ENCODE results near the gene PAPSS2. TPM values are rescaled to one million over a fixed set of nuclear protein-coding genes. Genes with fewer than 3 reads are reported as not detected.
A peak's percentile ranks its signal among the peaks of the same experiment; 100 is the strongest.

Gene PAPSS2
- total and polyA plus RNA-seq, 2 experiments from 2014 or later = 13.2 to 19.6 TPM

DNA sequence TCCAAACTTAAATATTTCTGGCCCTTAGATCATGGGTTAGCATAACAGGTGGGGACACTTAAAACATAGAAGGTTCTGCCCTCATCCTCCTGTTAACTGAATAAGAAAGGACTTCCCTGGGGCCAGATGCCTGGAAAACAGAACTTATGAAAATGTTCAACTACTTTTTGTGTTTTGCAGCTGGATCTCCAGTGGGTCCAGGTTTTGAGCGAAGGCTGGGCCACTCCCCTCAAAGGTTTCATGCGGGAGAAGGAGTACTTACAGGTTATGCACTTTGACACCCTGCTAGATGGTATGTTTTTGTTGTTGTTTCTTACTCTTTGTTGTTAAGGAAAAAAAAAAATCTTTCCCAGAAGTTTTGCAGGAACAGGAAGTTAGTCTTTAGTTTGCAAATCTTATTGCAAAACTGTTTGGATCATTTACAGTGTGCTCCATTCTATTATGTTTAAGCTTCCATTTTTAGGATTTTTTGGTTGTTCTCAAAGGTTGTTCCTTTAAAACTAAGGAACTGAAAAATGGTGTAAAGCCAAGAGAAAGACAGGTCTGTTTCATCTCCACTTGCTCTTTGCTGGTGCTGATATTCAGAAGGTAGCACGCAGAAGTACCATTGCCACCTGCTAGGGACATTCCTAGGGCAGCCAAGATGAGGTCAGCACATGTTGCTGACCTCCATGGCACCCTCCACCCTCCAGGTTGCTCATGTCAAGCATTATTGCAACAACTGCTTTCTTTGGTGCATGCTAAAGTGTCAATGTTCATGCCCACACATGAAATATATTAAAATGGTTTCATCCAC lies 56.1 kb downstream of the PAPSS2 start:
- Histone ChIP-seq H4K20me1 (replicated peaks; ENCODE audit: insufficient read depth) (no peaks in the 10 kb centered on the region), H3K79me2 (replicated peaks; ENCODE audit: insufficient read depth) (no peaks in the 10 kb centered on the region), H3F3A (replicated peaks; ENCODE audit: low read depth) (no peaks in the 10 kb centered on the region; the same call in 1 of the 2 replicates), H3K27ac (ENCODE audit: low read depth) (no peak overlapping the region), H3K27me3 (ENCODE audit: insufficient read depth) (no peaks in the 10 kb centered on the region), H3K9me2 (ENCODE audit: insufficient read depth) (no peaks in the 10 kb centered on the region), H3K4me2 (no peak overlapping the region), H3K4me1 (ENCODE audit: insufficient read depth) (no peaks in the 10 kb centered on the region), H3K36me3 (ENCODE audit: insufficient read depth) (peaks cover 9% of the 10 kb centered on the region; the same call in 1 of the 2 replicates), H3K4me3 (no peak overlapping the region), H2AFZ (no peak overlapping the region)
- DNase-seq (ENCODE audit: low spot score) (no peak), ATAC-seq (no peak)
- H3K9me3 Mint-ChIP-seq = no peaks in the 10 kb centered on the region
- no peak for TF ChIP-seq POLR2AphosphoS5 (IDR thresholded peaks at IDR 0.05; ENCODE audit: low read depth)
- no peak for TF ChIP-seq NANOG (IDR thresholded peaks at IDR 0.05; ENCODE audit: borderline replicate concordance)
- TF ChIP-seq ZNF114 (CRISPR knock-in tag; IDR thresholded peaks at IDR 0.05) = no peak
- no peak for TF ChIP-seq ZNF331 (CRISPR knock-in tag; IDR thresholded peaks at IDR 0.05; ENCODE audit: low read depth)
- TF ChIP-seq, protein P1, sequence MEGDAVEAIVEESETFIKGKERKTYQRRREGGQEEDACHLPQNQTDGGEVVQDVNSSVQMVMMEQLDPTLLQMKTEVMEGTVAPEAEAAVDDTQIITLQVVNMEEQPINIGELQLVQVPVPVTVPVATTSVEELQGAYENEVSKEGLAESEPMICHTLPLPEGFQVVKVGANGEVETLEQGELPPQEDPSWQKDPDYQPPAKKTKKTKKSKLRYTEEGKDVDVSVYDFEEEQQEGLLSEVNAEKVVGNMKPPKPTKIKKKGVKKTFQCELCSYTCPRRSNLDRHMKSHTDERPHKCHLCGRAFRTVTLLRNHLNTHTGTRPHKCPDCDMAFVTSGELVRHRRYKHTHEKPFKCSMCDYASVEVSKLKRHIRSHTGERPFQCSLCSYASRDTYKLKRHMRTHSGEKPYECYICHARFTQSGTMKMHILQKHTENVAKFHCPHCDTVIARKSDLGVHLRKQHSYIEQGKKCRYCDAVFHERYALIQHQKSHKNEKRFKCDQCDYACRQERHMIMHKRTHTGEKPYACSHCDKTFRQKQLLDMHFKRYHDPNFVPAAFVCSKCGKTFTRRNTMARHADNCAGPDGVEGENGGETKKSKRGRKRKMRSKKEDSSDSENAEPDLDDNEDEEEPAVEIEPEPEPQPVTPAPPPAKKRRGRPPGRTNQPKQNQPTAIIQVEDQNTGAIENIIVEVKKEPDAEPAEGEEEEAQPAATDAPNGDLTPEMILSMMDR (conservative IDR thresholded peaks at IDR 0.05; ENCODE audit: low read depth in 2 of 2) = no peak
- no peak for TF ChIP-seq EZH2 (IDR thresholded peaks at IDR 0.05; ENCODE audit: low read depth, unreplicated experiment)
- no peak for TF ChIP-seq CREB1 (CRISPR knock-in tag; IDR thresholded peaks at IDR 0.05; ENCODE audit: low read depth)
- TF ChIP-seq, protein P2, sequence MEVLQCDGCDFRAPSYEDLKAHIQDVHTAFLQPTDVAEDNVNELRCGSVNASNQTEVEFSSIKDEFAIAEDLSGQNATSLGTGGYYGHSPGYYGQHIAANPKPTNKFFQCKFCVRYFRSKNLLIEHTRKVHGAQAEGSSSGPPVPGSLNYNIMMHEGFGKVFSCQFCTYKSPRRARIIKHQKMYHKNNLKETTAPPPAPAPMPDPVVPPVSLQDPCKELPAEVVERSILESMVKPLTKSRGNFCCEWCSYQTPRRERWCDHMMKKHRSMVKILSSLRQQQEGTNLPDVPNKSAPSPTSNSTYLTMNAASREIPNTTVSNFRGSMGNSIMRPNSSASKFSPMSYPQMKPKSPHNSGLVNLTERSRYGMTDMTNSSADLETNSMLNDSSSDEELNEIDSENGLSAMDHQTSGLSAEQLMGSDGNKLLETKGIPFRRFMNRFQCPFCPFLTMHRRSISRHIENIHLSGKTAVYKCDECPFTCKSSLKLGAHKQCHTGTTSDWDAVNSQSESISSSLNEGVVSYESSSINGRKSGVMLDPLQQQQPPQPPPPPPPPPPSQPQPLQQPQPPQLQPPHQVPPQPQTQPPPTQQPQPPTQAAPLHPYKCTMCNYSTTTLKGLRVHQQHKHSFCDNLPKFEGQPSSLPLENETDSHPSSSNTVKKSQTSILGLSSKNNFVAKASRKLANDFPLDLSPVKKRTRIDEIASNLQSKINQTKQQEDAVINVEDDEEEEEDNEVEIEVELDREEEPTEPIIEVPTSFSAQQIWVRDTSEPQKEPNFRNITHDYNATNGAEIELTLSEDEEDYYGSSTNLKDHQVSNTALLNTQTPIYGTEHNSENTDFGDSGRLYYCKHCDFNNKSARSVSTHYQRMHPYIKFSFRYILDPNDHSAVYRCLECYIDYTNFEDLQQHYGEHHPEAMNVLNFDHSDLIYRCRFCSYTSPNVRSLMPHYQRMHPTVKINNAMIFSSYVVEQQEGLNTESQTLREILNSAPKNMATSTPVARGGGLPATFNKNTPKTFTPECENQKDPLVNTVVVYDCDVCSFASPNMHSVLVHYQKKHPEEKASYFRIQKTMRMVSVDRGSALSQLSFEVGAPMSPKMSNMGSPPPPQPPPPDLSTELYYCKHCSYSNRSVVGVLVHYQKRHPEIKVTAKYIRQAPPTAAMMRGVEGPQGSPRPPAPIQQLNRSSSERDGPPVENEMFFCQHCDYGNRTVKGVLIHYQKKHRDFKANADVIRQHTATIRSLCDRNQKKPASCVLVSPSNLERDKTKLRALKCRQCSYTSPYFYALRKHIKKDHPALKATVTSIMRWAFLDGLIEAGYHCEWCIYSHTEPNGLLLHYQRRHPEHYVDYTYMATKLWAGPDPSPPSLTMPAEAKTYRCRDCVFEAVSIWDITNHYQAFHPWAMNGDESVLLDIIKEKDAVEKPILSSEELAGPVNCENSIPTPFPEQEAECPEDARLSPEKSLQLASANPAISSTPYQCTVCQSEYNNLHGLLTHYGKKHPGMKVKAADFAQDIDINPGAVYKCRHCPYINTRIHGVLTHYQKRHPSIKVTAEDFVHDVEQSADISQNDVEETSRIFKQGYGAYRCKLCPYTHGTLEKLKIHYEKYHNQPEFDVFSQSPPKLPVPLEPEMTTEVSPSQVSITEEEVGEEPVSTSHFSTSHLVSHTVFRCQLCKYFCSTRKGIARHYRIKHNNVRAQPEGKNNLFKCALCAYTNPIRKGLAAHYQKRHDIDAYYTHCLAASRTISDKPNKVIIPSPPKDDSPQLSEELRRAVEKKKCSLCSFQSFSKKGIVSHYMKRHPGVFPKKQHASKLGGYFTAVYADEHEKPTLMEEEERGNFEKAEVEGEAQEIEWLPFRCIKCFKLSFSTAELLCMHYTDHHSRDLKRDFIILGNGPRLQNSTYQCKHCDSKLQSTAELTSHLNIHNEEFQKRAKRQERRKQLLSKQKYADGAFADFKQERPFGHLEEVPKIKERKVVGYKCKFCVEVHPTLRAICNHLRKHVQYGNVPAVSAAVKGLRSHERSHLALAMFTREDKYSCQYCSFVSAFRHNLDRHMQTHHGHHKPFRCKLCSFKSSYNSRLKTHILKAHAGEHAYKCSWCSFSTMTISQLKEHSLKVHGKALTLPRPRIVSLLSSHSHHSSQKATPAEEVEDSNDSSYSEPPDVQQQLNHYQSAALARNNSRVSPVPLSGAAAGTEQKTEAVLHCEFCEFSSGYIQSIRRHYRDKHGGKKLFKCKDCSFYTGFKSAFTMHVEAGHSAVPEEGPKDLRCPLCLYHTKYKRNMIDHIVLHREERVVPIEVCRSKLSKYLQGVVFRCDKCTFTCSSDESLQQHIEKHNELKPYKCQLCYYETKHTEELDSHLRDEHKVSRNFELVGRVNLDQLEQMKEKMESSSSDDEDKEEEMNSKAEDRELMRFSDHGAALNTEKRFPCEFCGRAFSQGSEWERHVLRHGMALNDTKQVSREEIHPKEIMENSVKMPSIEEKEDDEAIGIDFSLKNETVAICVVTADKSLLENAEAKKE (CRISPR knock-in tag; IDR thresholded peaks at IDR 0.05) = no peak
- H3K27ac Mint-ChIP-seq = peak overlapping the region; percentile 56; the same call in 1 of the 2 replicates
- peaks cover 4% of the 10 kb centered on the region for H3K27me3 Mint-ChIP-seq (ENCODE audit: insufficient read depth, low read depth, poor library complexity)
- H3K36me3 Mint-ChIP-seq (ENCODE audit: low read depth) = peaks cover 16% of the 10 kb centered on the region
- peaks cover 12% of the 10 kb centered on the region for H3K4me1 Mint-ChIP-seq
- H3K4me3 Mint-ChIP-seq = no peak overlapping the region

All from GM23338 (cell line).